Activated T-helper 1 cell treated with Interleukin-2 at 50 U/mL for 16 hours (primary cell): Measurements from ENCODE around the gene PCDHGC4.

Experiments
- DNase-seq: peaks from one replicate; pipeline ENCODE4 v3.0.0-alpha.2; 2020; ENCODE audit warnings: low read depth

Gene PCDHGC4

DNA sequence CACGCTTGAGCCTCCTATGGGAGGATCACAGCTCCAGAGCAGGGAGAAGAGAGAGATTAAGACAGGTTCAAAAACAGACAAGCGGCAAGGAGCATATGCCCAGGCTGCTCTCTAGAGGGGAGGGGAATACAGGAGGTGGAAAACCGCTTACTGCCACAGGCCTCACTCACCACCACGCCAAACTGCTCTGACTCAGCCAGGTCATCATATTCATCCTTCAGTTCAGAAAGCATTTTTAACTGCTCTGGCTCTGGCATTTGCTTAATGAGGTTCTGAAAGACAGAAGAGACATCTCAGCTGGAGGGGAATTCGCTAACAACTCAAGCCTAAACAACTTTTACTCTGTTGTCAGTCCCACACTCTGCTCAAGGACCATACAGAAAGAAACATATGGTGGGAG is 44.2 kb downstream of the PCDHGC4 start:
- DNase-seq: no peak

GRCh38 chr5:141529873-141530272 is 45.0 kb downstream of the PCDHGC4 start:
- DNase-seq: no peak

DNA sequence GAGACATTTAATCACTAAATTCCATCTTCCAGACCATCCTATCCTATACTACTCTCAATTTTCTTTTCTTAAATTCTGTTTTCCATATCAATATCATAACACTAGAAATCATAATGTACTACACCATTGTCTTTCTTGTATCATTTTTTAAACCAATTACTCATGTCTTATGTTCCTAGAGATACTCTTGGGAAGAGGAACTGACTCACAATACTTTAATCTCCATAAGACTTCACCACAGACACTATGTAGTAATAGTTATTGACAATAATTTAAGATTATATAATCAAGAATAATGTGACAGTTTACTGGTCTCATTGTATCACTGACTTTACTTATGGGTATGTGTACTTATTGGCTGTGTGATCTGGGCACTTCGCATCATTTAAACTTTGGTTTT is 47.9 kb downstream of the PCDHGC4 start:
- DNase-seq: no peak

DNA sequence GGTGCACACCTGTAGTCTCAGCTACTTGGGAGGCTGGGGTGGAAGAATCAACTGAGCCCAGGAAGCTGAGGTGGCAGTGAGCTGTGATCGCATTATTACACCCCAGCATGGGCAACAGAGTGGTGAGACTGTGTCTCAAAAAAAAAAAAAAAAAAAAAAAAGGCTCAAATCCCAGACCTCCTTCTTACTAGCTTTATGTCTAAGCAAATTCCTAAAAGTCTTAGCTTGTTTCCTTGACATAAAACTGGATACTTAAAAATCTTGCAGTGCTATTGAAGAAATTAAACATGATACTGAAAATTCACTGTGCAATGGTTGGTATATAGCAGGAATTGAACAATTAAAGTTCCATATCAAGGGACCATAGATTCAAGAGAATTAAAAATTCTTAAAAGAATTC is 49.1 kb downstream of the PCDHGC4 start:
- no peak for DNase-seq

- no peak for DNase-seq
These were observed 49.8 kb downstream of the PCDHGC4 start for GRCh38 chr5:141534492-141535213.
